GM12873 (cell line): ENCODE data around the gene PLA2G4F.

ENCODE experiments used
- TF ChIP-seq, protein P1 (sequence below): IDR thresholded peaks from 2 replicates; pipeline ENCODE4 v1.5.1; 2012; ENCODE audit warnings: low read depth, mild to moderate bottlenecking, moderate library complexity, low read length, control low read depth; ENCODE audit not compliant: insufficient read depth; ENCODE audit errors: missing control alignments

PLA2G4F gene

DNA sequence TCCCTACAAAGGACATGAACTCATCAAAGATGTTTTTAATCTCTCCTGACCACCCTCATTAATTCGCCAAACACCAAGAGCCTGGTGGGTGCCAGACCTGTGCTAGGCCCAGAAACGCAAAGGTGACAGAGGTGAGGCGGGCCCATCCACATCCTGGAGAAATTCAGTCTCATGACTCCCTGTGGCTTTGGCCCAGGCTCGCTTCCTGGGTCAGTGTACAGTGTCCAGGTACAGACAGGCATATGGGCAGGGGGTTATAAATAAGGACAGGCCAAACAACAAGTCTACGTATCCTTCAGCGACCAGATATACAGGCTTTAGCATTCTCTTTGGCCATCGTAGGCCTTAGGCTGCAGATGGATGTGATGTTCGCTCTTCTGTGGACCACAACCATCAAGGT, 945 bp upstream of the PLA2G4F start:
- TF ChIP-seq, protein P1, sequence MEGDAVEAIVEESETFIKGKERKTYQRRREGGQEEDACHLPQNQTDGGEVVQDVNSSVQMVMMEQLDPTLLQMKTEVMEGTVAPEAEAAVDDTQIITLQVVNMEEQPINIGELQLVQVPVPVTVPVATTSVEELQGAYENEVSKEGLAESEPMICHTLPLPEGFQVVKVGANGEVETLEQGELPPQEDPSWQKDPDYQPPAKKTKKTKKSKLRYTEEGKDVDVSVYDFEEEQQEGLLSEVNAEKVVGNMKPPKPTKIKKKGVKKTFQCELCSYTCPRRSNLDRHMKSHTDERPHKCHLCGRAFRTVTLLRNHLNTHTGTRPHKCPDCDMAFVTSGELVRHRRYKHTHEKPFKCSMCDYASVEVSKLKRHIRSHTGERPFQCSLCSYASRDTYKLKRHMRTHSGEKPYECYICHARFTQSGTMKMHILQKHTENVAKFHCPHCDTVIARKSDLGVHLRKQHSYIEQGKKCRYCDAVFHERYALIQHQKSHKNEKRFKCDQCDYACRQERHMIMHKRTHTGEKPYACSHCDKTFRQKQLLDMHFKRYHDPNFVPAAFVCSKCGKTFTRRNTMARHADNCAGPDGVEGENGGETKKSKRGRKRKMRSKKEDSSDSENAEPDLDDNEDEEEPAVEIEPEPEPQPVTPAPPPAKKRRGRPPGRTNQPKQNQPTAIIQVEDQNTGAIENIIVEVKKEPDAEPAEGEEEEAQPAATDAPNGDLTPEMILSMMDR = no peak

DNA sequence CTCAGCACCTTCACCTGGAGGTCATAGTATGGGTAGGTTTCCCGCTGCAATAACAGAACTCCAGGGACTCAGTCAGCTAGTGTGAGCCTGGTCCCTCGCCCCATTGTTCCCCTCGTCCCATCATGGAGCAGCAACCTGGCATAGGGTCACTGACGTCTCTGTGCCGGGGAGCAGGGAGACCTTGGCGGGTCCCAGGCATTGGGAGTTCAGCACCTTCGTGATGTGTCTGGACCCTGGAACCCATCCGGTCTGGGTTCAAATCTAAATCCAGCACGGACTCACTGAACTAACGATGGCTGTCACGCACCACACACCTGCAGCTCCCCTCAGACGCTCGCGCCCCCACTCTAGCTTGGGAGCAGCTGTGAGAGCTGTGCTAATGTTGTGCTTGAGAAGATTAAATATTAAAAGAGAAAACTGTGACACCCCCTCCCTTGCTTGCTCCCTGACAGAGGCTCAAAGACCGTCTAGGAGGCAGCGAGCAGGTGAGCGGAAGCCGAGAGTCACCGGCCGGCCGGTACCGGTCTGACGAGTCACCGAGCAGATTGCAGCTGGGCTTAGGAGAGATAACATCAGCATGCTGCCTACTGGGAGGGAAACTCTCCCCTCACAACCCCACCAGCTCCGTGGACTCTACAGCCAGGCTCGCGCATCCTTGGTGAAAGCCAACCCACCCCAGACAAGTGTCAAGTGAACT, 742 bp downstream of the PLA2G4F start:
- TF ChIP-seq, protein P1 = no peak

DNA sequence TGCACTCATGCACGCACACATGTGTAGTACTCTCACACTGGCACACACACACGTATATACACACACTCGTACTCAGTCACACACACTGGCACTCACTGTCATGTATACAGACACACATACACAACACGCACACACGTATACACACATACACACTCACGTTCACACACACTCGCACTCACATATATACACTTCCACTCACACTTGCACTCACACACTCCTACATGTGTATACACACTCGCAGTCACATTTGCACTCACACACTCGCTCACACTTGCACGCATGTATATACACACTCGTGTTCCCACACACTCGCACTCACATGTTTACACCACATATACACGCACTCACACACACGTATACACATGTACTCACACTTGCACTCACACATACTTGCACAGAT, 1.5 kb downstream of the PLA2G4F start:
- TF ChIP-seq, protein P1 = no peak

DNA sequence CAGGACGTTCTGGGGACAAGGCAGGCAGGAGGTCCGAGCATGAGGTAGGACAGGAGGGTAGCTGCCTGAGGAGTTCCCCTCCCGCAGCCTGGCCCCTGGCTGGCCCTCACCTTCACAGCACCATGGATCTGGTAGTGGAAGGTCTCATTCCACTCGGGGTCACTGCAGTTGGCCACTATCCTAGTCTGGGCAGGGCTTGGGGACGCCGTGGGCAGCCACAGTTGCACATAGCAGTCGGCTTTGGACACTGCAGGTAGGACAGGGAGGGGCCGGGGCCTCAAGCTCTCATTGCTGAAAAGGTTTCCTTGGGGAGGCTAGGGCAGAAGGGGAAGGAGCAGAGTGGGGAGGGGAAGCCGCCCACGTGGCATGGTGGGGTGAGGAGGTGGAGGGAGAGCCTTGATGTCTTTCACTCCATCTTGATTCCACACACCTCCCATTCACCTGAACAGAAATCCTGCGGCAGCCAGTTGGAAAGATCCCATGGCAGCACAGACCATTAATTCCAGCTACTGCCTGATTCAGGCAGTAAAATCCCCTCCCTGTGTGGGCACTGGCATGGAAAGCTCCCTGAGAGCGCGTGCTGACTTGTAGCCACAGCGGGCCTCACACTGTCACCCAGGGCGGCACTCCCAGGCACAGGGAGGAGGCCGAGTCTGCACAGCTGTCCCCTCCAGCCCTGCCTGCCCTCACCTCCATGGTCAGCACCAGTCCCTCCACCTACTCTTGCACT, 2.1 kb downstream of the PLA2G4F start:
- TF ChIP-seq, protein P1 = no peak

DNA sequence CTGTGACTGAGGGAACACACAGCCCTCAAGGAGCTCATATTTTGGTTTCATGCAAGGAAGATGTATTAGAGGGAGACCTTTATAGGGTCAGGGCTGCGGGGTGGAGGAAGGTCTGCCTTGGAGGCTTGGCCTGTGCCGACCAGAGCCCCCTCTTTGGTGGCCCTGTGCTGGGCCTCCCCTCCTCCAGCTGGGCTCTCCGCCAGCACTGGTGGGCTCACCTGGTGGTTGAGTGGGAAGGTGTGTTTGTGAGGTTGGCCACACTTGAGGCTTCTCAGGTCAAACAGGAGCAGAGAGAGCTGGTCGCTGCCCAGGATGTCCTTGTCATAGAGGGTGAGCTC, 2.6 kb downstream of the PLA2G4F start:
- TF ChIP-seq, protein P1 = no peak

DNA sequence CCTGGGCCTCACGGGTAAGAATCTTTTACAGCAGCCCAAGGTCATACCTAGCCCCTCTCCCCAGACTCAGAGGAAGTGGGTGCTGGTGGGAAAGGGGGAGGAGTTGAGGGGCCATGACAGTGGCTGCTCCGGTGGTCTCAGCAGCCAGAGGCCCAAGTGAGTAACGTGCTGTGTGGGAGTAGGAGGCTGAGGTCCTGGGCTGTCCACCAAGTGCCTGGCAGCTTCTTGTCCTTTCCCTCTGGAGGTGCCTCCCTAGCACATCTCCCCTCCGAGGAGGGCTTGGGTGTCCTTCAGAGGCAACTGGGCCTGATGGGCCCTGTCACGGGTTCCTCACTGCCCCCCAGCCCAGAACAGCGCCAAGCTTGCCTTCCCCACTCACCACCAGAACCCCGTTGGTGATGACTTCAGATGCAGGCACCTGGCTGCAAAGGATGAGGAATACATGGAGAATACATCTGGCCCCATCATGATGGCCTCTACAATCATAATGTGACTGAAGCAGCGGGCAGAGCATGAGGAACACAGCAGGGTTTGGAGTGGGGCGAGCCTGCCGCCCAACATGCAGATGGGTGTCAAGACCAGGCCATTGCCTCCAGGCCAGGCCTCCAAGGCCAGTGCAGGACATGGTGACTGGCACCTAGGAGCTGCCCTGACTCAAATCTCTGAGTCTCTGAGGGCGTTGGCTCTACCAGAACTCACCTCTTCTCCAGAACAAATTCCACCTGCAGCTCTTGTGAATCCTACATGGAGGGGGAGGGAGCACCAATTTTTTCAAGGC, 3.3 kb downstream of the PLA2G4F start:
- TF ChIP-seq, protein P1 = no peak
